ENCODE results near the gene CCDC81.

DNA sequence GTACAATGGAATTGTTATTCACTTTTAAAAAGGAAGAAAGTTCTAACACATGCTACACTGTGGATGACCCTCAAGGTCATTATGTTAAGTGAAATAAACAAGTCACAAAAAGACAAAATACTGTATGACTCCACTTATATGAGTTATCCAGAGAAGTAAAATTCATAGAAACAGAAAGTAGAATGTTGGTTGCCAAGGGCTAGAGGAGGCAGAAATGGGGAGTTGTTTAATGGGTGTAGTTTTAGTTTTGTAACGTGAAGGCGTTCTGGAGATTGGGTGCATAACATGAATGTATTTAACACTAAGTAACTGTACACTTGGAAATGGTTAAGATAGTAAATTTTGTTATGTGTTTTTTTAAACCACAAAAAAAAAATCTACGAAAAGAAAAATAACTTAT is 43.8 kb downstream of the CCDC81 start:
- TF ChIP-seq, protein P1, sequence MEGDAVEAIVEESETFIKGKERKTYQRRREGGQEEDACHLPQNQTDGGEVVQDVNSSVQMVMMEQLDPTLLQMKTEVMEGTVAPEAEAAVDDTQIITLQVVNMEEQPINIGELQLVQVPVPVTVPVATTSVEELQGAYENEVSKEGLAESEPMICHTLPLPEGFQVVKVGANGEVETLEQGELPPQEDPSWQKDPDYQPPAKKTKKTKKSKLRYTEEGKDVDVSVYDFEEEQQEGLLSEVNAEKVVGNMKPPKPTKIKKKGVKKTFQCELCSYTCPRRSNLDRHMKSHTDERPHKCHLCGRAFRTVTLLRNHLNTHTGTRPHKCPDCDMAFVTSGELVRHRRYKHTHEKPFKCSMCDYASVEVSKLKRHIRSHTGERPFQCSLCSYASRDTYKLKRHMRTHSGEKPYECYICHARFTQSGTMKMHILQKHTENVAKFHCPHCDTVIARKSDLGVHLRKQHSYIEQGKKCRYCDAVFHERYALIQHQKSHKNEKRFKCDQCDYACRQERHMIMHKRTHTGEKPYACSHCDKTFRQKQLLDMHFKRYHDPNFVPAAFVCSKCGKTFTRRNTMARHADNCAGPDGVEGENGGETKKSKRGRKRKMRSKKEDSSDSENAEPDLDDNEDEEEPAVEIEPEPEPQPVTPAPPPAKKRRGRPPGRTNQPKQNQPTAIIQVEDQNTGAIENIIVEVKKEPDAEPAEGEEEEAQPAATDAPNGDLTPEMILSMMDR (conservative IDR thresholded peaks at IDR 0.05; ENCODE audit: low read depth, low read length): no peak
- TF ChIP-seq EZH2 (IDR thresholded peaks at IDR 0.05; ENCODE audit: low read length, unreplicated experiment): no peak
- no peak for TF ChIP-seq EZH2phosphoT487 (IDR thresholded peaks at IDR 0.05; ENCODE audit: borderline replicate concordance, low read length)
